Cardiac fibroblast (primary cell): ENCODE results near the gene HOXC5.
"Not testable (repeated sequence)": the region's sequence is repeated elsewhere in the genome, so short reads cannot be mapped to it uniquely, and the experiment has no call there.

ENCODE experiments used
- DNase-seq, 2 donors: peaks; one replicate each; pipeline versions ENCODE4 v3.0.0 to v3.0.0-alpha.2; 2010; ENCODE audit warnings: low read depth in 2 of 2
- H3K4me3 ChIP-seq, 2 donors: replicated peaks in 1 of 2; 1 replicate in 1 of 2; 2 replicates in 1 of 2; pipeline ENCODE4 v1.5.1; 2011; ENCODE audit warnings: low read depth in 2 of 2, low read length in 2 of 2, mild to moderate bottlenecking in 2 of 2, moderate library complexity in 1 of 2
- TF ChIP-seq, protein P1 (sequence below): IDR thresholded peaks from one replicate; pipeline ENCODE4 v1.5.1; 2011; ENCODE audit warnings: low read depth, mild to moderate bottlenecking, low read length, inconsistent platforms

Gene HOXC5

DNA sequence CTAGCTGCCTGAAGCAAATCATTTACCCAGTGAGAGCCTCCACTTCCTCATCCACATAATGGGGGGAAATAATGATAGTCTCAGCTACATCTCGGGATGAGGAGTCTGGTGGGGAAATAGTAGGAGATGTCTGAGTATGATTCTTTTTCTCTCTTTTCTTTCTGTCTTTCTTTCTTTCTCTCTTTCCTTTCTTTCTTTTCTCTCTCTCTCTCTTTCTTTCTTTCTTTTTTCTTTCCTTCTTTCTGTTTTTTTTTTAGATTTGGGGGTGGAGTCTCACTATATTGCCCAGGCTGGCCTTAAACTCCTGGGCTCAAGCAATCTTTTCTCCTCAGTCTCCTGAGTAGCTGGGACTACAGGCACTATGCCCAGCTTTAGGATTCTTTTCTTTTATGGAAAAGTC, 33.6 kb downstream of the HOXC5 start:
- DNase-seq, result no peak
- H3K4me3 ChIP-seq, result no peak overlapping the region
- TF ChIP-seq, protein P1, sequence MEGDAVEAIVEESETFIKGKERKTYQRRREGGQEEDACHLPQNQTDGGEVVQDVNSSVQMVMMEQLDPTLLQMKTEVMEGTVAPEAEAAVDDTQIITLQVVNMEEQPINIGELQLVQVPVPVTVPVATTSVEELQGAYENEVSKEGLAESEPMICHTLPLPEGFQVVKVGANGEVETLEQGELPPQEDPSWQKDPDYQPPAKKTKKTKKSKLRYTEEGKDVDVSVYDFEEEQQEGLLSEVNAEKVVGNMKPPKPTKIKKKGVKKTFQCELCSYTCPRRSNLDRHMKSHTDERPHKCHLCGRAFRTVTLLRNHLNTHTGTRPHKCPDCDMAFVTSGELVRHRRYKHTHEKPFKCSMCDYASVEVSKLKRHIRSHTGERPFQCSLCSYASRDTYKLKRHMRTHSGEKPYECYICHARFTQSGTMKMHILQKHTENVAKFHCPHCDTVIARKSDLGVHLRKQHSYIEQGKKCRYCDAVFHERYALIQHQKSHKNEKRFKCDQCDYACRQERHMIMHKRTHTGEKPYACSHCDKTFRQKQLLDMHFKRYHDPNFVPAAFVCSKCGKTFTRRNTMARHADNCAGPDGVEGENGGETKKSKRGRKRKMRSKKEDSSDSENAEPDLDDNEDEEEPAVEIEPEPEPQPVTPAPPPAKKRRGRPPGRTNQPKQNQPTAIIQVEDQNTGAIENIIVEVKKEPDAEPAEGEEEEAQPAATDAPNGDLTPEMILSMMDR, result no peak

DNA sequence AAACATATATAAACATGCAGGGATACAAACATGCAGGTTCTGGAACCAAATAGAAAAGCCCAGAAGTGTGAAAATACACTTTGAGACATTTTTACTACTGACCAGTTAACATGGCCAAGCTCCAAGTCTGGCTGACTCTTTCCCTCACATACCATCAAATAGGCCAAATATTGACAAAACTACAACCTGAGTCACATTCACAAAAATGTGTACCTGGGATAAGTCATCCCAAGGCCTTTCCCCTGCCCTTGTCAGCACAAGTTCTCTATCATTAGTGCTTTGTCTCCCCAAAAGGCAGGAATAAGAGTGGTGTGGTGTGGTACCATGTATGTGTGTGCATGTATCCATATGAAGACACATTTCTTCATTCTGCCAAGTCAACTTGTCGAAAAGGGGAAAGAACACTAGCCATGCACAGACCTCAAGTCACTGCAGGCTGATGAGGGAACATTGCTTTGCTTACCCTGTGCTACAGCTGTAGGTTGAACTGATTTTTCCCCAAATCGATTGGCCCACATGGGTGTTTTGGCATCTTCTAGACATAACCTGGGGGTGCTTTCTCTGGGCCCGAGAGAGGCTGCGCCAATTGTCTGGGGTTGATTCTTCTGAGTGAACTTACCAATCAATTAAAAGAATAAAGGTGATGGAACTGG, 35.7 kb downstream of the HOXC5 start:
- no peak for DNase-seq
- no peak overlapping the region for H3K4me3 ChIP-seq
- TF ChIP-seq, protein P1, result no peak

DNA sequence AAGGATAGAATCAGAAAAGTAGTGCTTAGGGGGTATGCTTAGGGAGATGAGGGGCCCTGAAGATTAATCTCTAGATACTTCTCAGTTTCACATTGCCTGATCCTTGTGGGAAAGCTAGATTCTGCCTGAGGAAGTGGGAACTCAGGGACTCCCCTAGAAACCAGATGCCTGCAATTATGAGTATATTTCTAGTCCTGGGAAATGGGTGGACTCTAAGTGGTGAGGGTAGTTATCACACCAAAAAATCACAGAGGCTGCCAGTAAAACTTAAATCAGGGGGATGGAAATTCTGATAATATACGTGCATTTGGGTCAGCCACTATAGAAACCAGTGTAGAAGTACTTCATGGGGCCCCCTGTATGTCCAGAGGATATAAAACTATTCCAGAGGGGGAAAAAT, 39.1 kb downstream of the HOXC5 start:
- no peak overlapping the region for H3K4me3 ChIP-seq
- TF ChIP-seq, protein P1, result no peak
- no peak for DNase-seq

DNA sequence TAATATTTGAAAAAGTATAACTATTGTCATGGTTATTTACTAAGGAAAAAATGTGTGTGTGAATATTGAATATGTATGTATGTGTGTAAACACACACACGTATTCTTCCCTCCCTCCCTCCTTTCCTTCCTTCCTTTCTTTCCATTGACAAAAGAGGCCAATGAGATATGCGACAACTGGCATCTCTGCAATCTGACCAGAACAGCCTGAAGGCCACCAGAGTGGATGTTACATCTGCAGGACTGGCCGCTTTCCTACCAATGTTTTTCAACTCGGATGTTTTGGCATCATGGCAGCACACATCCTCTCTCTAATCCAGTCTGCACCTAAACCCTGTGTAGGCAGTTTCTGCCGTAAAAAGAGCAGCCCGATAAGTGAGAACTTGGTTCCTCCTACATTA, 41.5 kb downstream of the HOXC5 start:
- no peak for DNase-seq
- TF ChIP-seq, protein P1, result no peak
- H3K4me3 ChIP-seq, result no peak overlapping the region

DNA sequence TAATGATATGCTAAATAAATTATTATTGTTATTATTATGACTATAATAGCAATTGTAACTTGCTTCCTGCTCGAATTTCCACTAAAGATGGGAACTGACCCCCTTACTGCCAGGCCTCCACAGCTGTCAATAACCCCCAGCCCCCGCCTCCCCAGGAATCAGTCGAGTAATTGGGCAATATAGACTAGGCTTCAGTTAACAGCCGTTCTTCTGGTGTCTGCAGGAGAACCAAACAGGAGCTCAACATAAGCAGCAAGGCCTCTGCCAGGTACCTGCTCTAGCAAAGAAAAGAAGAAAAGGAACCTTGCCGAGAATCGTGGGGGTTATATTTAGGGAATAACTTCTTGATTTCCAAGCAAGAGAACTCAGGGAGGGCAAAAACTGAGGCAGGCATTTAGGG, 42.6 kb downstream of the HOXC5 start:
- TF ChIP-seq, protein P1, result no peak
- no peak overlapping the region for H3K4me3 ChIP-seq
- no peak for DNase-seq

DNA sequence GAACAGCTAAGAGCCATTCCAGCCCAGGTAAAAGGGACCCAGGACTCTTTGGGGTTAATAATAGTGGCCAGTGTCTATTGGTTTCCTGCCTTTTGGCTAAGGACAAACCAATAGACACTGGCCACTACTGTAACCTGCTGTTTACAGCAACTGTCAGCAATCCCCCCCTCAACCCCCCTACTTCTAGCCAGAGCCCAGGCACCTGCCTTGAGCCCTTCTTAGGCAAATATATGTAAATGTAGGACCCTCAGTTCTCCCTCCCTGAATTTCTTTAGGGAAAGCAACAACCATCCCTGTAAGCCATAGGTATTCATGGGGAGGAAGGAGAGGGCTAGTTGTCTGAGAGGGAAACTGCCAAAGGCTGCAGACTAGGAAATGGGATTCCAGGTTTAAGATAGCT, 43.1 kb downstream of the HOXC5 start:
- no peak for DNase-seq
- no peak overlapping the region for H3K4me3 ChIP-seq
- TF ChIP-seq, protein P1, result no peak

DNA sequence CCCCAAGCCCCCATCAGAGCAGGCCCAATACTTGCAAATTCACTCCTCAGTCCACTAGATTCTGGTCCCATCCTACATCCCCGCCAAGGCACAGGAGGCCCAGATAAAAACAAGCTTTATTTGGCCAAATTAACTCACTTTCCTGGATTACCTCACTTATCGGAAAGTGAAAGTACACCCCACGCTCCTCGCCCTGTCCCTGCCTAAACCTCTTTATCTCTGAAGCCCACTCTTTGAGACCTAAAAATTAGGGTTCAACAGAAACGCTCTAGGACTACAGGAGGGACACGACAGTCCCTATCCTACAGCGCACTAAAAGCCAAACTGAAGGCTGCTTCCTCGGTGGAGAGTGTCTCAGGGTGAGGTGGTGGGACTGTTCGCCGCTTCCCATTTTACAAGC, 45.0 kb downstream of the HOXC5 start:
- not testable (repeated sequence) for DNase-seq, H3K4me3 ChIP-seq

DNA sequence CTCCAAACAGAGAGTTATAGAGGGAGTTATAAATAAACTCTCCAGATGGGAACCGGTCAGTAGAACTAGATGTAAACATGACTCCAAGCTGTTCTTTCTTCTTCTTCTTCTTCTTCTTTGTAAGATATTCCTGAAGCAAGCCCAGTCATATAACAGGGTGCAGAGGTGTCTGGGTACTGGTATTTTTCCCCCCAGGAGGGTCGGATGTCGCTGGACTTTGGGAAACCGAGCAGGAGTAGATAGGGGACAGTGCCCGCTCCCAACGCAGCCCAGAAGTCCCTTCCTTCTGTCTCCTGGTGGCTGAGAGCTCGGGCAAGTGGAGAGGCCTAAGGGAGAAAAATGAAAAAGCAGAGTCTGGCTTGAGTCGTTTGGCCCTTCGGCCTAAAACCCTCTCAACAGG, 46.3 kb downstream of the HOXC5 start:
- DNase-seq, H3K4me3 ChIP-seq: not testable (repeated sequence)

DNA sequence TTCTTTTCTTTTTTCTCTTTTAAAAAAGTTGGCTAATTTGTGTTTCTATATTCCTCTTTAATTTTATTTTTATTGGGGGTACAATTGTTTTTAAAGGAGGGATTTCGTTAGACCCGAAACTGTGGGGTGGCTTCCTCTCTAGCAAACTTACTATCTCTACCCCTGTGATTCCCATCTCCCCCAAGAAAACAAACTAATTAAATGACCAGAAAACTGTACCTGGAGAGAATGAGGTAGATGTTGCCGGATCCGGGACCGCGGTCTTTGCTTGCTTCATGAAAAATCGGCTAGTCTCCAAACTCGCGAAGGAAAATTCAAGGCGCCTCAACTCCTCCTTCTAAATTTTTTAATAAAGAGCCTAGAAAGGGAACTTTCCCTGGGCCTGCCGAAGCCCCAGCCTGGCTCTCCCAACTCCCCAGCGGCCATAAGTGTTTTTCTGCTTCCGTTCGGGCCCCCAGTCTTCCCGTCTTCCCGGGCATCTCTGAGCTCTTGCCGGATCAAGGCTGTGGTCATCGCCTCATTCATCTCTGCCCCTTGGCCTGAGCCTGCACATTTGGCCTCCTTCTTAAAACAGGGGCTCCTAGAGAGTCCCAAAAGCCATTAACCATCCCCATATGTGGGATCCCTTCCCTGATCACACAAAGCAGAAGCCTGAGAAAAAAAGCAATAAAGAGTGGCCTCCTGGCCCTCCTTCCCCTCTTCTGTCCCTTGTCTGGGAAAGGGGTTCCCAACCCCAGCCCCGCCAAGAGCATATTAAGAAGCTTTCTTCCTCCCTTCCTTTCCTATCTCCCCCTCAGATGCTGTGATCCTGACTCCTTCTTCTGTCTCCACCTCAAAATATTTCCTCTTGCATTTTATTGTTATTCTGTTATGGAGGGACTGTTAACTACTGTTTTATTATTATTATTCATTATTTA, 47.4 kb downstream of the HOXC5 start:
- not testable (repeated sequence) for H3K4me3 ChIP-seq, DNase-seq

DNA sequence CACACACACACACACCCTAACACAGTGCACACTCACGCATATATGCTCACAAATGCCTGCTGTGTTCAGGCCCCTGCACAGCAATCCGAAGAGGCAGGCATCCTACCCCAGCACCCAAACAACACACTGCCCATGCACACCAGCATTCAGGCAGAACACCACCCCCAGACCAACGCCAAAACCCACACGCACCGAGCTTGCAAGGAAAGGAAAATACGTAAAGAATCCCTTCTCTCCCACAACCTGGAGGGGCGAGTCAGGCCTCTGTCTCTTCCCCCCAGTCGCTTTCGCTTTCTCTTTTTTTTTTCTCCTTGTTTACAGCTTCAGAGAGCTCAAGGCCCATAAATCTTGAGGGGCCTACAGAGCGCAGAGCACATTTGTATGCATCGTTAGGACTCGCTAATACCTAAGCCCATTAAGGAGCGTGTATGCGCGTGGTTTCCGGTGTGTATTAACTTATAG, 48.2 kb downstream of the HOXC5 start:
- DNase-seq, result peak in 1 of 2 donors; percentile 4
- not testable (repeated sequence) for H3K4me3 ChIP-seq
